Measurements from ENCODE around the gene TAMM41. TPM values are rescaled to one million over a fixed set of nuclear protein-coding genes. Genes with fewer than 3 reads are reported as not detected.

Gene TAMM41
- total and polyA plus RNA-seq, 4 experiments from 2014 or later, result 25.5 to 52.2 (median 41.0) TPM

DNA sequence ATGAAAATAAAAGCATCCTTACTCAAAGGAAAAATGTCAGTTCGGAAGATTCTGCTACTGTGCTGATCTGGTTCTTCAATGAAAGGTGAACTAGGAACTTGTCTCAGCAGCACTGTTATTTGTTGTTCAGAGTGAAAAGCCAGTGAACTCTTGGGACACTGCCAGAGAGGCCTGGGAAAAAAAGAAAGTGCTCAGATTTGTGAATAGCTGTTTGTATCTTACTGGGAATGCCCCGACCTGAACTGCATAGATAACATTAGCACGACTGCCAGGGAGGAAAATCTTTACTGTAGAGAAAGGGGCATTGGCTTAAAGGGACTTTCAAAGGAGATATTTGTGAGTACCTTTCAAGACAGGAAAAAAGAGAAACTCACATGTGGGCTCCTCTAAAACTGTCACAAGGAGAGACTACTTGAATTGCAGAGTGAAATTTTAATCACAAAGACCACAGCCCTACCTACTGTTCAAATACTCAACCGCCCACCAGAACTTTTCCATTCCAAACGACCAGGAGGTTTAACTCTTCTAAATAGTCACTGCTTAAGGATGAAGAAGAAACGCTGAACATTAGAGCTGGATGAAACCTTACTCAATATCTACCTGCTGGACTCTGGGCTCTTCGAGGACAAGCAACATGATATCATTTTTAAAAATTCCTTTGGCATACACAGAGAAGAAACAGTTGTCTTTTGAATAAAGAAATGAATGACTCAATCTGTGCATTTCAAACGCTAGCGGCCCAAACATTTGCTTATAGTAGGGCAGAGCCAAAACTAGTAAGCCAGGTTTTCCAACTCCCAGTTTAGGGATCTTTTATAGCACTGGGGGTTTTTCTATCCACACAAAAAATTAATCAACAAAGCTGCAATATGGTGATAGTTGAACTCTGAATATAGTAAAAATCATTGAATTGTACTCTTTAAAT lies 13.4 kb downstream of the TAMM41 start:
- Histone ChIP-seq H3K4me1 (ENCODE audit: insufficient read depth, low read length) (no peaks in the 10 kb centered on the region), H3K9me3 (ENCODE audit: control insufficient read depth in 1 of 2, low read length in 2 of 2) (no peaks in the 10 kb centered on the region), H3K27ac (ENCODE audit: low read depth, low read length) (no peak overlapping the region), H3K27me3 (ENCODE audit: insufficient read depth, low read length) (no peaks in the 10 kb centered on the region), H3K4me3 (ENCODE audit: low read length in 2 of 2) (no peak overlapping the region), H3K36me3 (ENCODE audit: insufficient read depth, low read length) (peaks cover 79% of the 10 kb centered on the region)
- peaks cover 47 to 79% of the 10 kb centered on the region in 2 donors for H3K36me3 Mint-ChIP-seq
- H3K27me3 Mint-ChIP-seq, result no peaks in the 10 kb centered on the region
- DNase-seq, result no peak
- CTCF ChIA-PET (ENCODE audit: partially characterized antibody), result interaction anchor here (1.0 to 2.1 kb wide), 2 partner anchors 11 to 14 kb away, joined by 3 to 6 read pairs; partner anchors contain the start of gene TAMM41
- no peak overlapping the region for H3K4me3 Mint-ChIP-seq
- peaks cover 0 to 3% (median under 1%) of the 10 kb centered on the region in 4 donors for H3K4me1 Mint-ChIP-seq
- intact Hi-C loops (cut with micrococcal nuclease), result no loop called here
- peak overlapping the region in 1 of 7 donors; percentile 33 for H3K27ac Mint-ChIP-seq
- POLR2A ChIA-PET (ENCODE audit: partially characterized antibody), result no interaction called here
- H3K9me3 Mint-ChIP-seq, result no peaks in the 10 kb centered on the region

DNA sequence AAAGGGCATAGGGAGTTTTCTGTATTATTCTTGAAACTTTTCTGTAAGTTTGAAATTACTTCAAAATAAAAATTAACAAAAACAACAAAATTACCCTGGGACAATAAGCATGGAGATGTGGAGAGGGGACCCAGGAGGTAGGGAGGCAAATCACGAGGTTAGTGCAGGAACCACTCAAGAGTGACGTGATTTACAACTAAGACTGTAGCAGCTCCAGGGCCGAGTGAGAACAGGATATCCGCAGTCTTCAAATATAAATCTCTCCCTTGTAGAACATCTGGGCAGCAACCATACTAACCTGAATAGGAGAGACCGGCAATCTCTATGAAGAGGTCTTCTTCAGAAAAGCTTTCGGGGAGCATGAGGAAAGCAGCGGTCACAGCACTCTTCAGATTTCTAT lies 17.3 kb downstream of the TAMM41 start:
- H3K36me3 Mint-ChIP-seq, result peaks cover 45 to 79% of the 10 kb centered on the region in 2 donors
- H3K27me3 ChIP-seq (ENCODE audit: insufficient read depth, low read length), result no peaks in the 10 kb centered on the region
- no peak overlapping the region for H3K4me3 Mint-ChIP-seq
- ChIA-PET CTCF (ENCODE audit: partially characterized antibody) (no interaction called here), POLR2A (ENCODE audit: partially characterized antibody) (no interaction called here)
- no peaks in the 10 kb centered on the region for H3K9me3 Mint-ChIP-seq
- DNase-seq, result no peak
- H3K4me1 ChIP-seq (ENCODE audit: insufficient read depth, low read length), result no peaks in the 10 kb centered on the region
- H3K27me3 Mint-ChIP-seq, result no peaks in the 10 kb centered on the region
- peaks cover 80% of the 10 kb centered on the region for H3K36me3 ChIP-seq (ENCODE audit: insufficient read depth, low read length)
- no peak overlapping the region for H3K27ac ChIP-seq (ENCODE audit: low read depth, low read length)
- H3K9me3 ChIP-seq (ENCODE audit: control insufficient read depth in 1 of 2, low read length in 2 of 2), result no peaks in the 10 kb centered on the region
- intact Hi-C loops (cut with micrococcal nuclease), result no loop called here
- H3K4me3 ChIP-seq (ENCODE audit: low read length in 2 of 2), result no peak overlapping the region
- no peak overlapping the region for H3K27ac Mint-ChIP-seq
- peaks cover 0 to 3% (median 0%) of the 10 kb centered on the region in 4 donors for H3K4me1 Mint-ChIP-seq

DNA sequence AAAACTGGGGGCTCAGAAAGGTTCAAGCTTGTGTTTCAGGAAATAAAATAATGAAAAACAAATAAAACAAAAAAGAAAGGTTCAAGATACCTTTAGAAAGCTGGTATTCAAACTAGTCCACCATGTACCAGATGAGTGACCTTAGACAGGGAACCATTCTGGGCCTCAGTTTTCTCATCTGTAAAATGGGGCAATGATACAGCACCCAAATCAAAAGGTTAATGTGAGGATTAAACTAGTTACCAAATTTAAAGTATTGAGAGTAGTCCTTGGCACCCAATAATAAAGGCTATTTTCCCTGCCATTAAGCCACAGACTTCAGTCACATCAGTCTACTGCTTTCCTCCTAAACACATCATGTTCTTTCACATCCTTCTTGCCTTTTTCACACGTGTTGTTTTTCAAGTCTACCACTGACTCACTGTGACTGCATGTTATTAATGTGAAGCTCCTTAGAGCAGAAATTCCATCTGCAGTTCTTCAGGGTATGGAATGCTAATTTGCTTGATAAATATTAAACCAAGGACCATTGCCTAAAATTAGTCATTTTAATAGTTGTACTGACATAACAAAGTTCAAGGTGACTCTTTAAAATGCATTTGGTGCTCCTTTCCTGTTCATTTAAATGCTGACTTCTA lies 19.9 kb downstream of the TAMM41 start:
- no peak overlapping the region for H3K4me3 Mint-ChIP-seq
- H3K4me1 ChIP-seq (ENCODE audit: insufficient read depth, low read length), result no peaks in the 10 kb centered on the region
- POLR2A ChIA-PET (ENCODE audit: partially characterized antibody), result no interaction called here
- no peak overlapping the region for H3K27ac ChIP-seq (ENCODE audit: low read depth, low read length)
- H3K27ac Mint-ChIP-seq, result no peak overlapping the region
- intact Hi-C loops (cut with micrococcal nuclease), result no loop called here
- H3K27me3 ChIP-seq (ENCODE audit: insufficient read depth, low read length), result no peaks in the 10 kb centered on the region
- H3K36me3 ChIP-seq (ENCODE audit: insufficient read depth, low read length), result peaks cover 59% of the 10 kb centered on the region
- H3K4me1 Mint-ChIP-seq, result peaks cover 0 to 1% (median 0%) of the 10 kb centered on the region in 4 donors
- CTCF ChIA-PET (ENCODE audit: partially characterized antibody), result interaction anchor here (3.0 kb wide), 1 partner anchor 9 kb away, joined by 12 read pairs; no protein-coding TSS in a partner anchor
- no peak for DNase-seq
- H3K9me3 Mint-ChIP-seq, result no peaks in the 10 kb centered on the region
- H3K27me3 Mint-ChIP-seq, result no peaks in the 10 kb centered on the region
- peaks cover 43 to 78% of the 10 kb centered on the region in 2 donors for H3K36me3 Mint-ChIP-seq
- H3K9me3 ChIP-seq (ENCODE audit: control insufficient read depth in 1 of 2, low read length in 2 of 2), result no peaks in the 10 kb centered on the region
- H3K4me3 ChIP-seq (ENCODE audit: low read length in 2 of 2), result no peak overlapping the region

DNA sequence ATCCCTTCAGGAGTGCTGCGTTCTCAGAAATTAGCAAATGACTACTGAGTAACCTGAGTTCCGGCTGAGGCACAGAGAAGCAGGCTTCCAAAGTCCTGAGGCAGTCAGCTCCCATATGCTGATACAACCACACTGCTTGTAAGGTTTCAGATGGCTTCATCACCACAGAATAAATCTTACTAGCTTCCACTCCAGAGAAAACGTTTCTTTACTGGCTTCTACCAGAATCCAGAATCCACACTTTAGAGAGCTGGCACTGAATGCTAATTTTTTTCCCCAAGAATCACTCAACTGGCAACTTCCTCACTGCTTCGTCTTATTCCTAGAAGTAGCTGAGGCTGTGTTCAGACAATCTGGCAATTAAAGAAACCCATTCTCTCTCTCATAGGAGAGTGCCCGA lies 21.4 kb downstream of the TAMM41 start:
- no peak overlapping the region for H3K4me3 ChIP-seq (ENCODE audit: low read length in 2 of 2)
- ChIA-PET CTCF (ENCODE audit: partially characterized antibody) (interaction anchor here (3.0 kb wide), 1 partner anchor 11 kb away, joined by 12 read pairs; no protein-coding TSS in a partner anchor), POLR2A (ENCODE audit: partially characterized antibody) (no interaction called here)
- H3K4me3 Mint-ChIP-seq, result no peak overlapping the region
- H3K4me1 Mint-ChIP-seq, result peaks cover 0 to 3% (median 3%) of the 10 kb centered on the region in 4 donors
- intact Hi-C loops (cut with micrococcal nuclease), result no loop called here
- no peak for DNase-seq
- no peak overlapping the region for H3K27ac Mint-ChIP-seq
- H3K36me3 Mint-ChIP-seq, result peaks cover 49 to 79% of the 10 kb centered on the region in 2 donors
- H3K9me3 ChIP-seq (ENCODE audit: control insufficient read depth in 1 of 2, low read length in 2 of 2), result no peaks in the 10 kb centered on the region
- no peaks in the 10 kb centered on the region for H3K27me3 Mint-ChIP-seq
- H3K36me3 ChIP-seq (ENCODE audit: insufficient read depth, low read length), result peaks cover 58% of the 10 kb centered on the region
- no peaks in the 10 kb centered on the region for H3K9me3 Mint-ChIP-seq
- H3K27me3 ChIP-seq (ENCODE audit: insufficient read depth, low read length), result no peaks in the 10 kb centered on the region
- H3K4me1 ChIP-seq (ENCODE audit: insufficient read depth, low read length), result no peaks in the 10 kb centered on the region
- H3K27ac ChIP-seq (ENCODE audit: low read depth, low read length), result no peak overlapping the region

DNA sequence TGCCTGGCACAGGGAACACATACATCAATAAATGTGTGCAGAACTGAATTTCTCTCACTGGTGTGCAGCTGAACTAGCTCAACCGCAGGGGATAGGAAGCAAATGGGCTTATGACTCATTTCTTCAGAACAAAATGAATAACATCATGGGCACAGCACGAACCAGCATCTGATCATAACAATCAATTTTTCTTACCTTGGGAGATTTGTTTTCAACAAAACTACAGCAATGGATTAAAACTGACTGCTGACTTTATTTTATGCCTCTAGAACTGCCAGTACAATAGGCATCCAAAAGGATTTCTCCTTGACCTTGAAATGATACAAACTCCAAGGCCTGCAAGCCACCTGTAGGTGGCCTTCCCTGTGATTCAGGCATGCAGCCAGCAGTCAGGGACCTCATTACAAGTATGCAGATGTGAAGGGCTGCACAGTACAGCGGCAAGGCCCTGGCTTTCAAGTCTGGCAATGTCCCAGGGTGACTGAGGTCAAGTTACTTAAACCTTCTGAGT lies 26.1 kb downstream of the TAMM41 start:
- peaks cover 51 to 85% of the 10 kb centered on the region in 2 donors for H3K36me3 Mint-ChIP-seq
- CTCF ChIA-PET (ENCODE audit: partially characterized antibody), result no interaction called here
- no peaks in the 10 kb centered on the region for H3K9me3 Mint-ChIP-seq
- POLR2A ChIA-PET (ENCODE audit: partially characterized antibody), result no interaction called here
- H3K27me3 Mint-ChIP-seq, result no peaks in the 10 kb centered on the region
- H3K4me3 Mint-ChIP-seq, result no peak overlapping the region
- Histone ChIP-seq H3K4me1 (ENCODE audit: insufficient read depth, low read length) (no peaks in the 10 kb centered on the region), H3K9me3 (ENCODE audit: control insufficient read depth in 1 of 2, low read length in 2 of 2) (no peaks in the 10 kb centered on the region), H3K4me3 (ENCODE audit: low read length in 2 of 2) (no peak overlapping the region), H3K27me3 (ENCODE audit: insufficient read depth, low read length) (no peaks in the 10 kb centered on the region), H3K27ac (ENCODE audit: low read depth, low read length) (no peak overlapping the region), H3K36me3 (ENCODE audit: insufficient read depth, low read length) (peaks cover 33% of the 10 kb centered on the region)
- DNase-seq, result no peak
- intact Hi-C loops (cut with micrococcal nuclease), result no loop called here
- peak overlapping the region in 3 of 7 donors; percentile 12 to 43 (median 22) for H3K27ac Mint-ChIP-seq
- peaks cover 0 to 5% (median 3%) of the 10 kb centered on the region in 4 donors for H3K4me1 Mint-ChIP-seq

DNA sequence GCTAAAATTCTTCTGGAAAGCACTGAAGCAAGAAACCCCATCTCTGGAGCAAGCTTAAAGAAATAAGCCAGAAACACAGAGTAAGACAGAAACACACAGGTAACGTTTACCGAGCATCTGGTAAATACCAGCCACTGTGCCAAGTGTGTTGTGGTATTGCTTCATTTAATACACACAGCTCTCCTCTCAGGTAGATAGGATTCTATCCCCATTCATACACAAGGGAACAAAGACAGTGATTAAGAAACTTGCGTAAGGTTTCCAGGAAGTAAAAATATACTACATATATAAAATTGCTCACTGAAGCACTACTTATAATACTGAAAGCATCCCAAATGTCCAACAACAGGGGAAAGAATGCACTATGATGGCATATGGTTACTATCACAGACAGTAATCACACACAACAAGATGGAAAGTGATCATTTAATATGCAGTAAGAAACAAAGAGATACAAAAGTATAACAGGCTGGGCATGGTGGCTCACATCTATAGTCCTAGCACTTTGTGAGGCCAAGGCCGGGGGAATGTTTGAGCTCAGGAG lies 27.5 kb downstream of the TAMM41 start:
- Mint-ChIP-seq H3K27ac (peak overlapping the region in 1 of 7 donors; percentile 5), H3K36me3 (peaks cover 55 to 84% of the 10 kb centered on the region in 2 donors), H3K4me3 (no peak overlapping the region), H3K4me1 (peaks cover 0 to 5% (median 3%) of the 10 kb centered on the region in 4 donors), H3K27me3 (no peaks in the 10 kb centered on the region), H3K9me3 (no peaks in the 10 kb centered on the region)
- Histone ChIP-seq H3K27ac (ENCODE audit: low read depth, low read length) (no peak overlapping the region), H3K36me3 (ENCODE audit: insufficient read depth, low read length) (peaks cover 22% of the 10 kb centered on the region), H3K4me1 (ENCODE audit: insufficient read depth, low read length) (no peaks in the 10 kb centered on the region), H3K4me3 (ENCODE audit: low read length in 2 of 2) (no peak overlapping the region), H3K9me3 (ENCODE audit: control insufficient read depth in 1 of 2, low read length in 2 of 2) (no peaks in the 10 kb centered on the region), H3K27me3 (ENCODE audit: insufficient read depth, low read length) (no peaks in the 10 kb centered on the region)
- DNase-seq, result no peak
- CTCF ChIA-PET (ENCODE audit: partially characterized antibody), result no interaction called here
- POLR2A ChIA-PET (ENCODE audit: partially characterized antibody), result no interaction called here
- intact Hi-C loops (cut with micrococcal nuclease), result no loop called here

DNA sequence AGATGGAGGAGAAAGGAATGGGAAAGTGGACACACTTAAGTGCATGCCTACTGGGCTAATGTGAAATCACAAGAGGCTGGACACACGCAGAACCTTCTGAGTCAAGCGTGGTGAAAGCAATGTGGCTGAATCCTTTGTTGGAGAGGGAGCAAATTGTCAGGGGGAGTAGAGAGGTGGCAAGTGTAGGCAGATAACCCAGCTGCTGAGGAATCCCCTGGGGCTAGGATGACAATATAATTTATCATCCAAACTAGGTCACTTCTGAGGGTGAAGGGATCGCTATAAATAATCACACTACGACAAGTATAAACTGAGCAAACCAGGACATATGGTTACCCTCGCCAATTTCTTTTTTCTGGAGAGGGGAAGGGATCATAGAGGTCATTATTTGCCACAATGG lies 28.7 kb downstream of the TAMM41 start:
- Histone ChIP-seq H3K27me3 (ENCODE audit: insufficient read depth, low read length) (no peaks in the 10 kb centered on the region), H3K27ac (ENCODE audit: low read depth, low read length) (no peak overlapping the region), H3K4me1 (ENCODE audit: insufficient read depth, low read length) (no peaks in the 10 kb centered on the region), H3K4me3 (ENCODE audit: low read length in 2 of 2) (no peak overlapping the region), H3K9me3 (ENCODE audit: control insufficient read depth in 1 of 2, low read length in 2 of 2) (no peaks in the 10 kb centered on the region), H3K36me3 (ENCODE audit: insufficient read depth, low read length) (peaks cover 22% of the 10 kb centered on the region)
- peaks cover 0 to 5% (median 3%) of the 10 kb centered on the region in 4 donors for H3K4me1 Mint-ChIP-seq
- peak overlapping the region in 1 of 7 donors; percentile 19 for H3K27ac Mint-ChIP-seq
- intact Hi-C loops (cut with micrococcal nuclease), result no loop called here
- ChIA-PET POLR2A (ENCODE audit: partially characterized antibody) (no interaction called here), CTCF (ENCODE audit: partially characterized antibody) (interaction anchor here (1.2 kb wide), 1 partner anchor 12 kb away, joined by 3 read pairs; no protein-coding TSS in a partner anchor)
- DNase-seq, result no peak
- peaks cover 56 to 89% of the 10 kb centered on the region in 2 donors for H3K36me3 Mint-ChIP-seq
- H3K27me3 Mint-ChIP-seq, result no peaks in the 10 kb centered on the region
- H3K4me3 Mint-ChIP-seq, result no peak overlapping the region
- H3K9me3 Mint-ChIP-seq, result no peaks in the 10 kb centered on the region
